DND-41 (cell line): Measurements from ENCODE around the gene NUP153.
A peak's percentile ranks its signal among the peaks of the same experiment; 100 is the strongest.

Experiments used
- ATAC-seq: fragments of 200-7000 bp; cut with Tn5 transposase; 3 replicates; pipeline ENCODE4 v1.9.1; 2021; ENCODE audit warnings: low read depth; ENCODE audit not compliant: insufficient read depth
- DNase-seq: peaks from one replicate; pipeline ENCODE4 v3.0.0-alpha.2; 2020
- H2AFZ ChIP-seq: 2 replicates; pipeline ENCODE4 v1.6.0; 2012; ENCODE audit warnings: low read depth, low read length
- H3K27ac ChIP-seq: 2 replicates; pipeline ENCODE4 v1.5.1; 2012; ENCODE audit warnings: low read length, inconsistent platforms
- H3K27me3 ChIP-seq: fragments of 200-600 bp; sonication (generic); 2 replicates; pipeline ENCODE4 v1.6.0; 2012; ENCODE audit warnings: low read length, mild to moderate bottlenecking, inconsistent platforms; ENCODE audit not compliant: insufficient read depth, poor library complexity
- H3K36me3 ChIP-seq: 2 replicates; pipeline ENCODE4 v1.5.1; 2012; ENCODE audit warnings: low read length, inconsistent platforms; ENCODE audit not compliant: insufficient read depth
- H3K4me1 ChIP-seq: 2 replicates; pipeline ENCODE4 v1.5.1; 2012; ENCODE audit warnings: mild to moderate bottlenecking, low read length; ENCODE audit not compliant: insufficient read depth
- H3K4me2 ChIP-seq: 2 replicates; pipeline ENCODE4 v1.6.0; 2012; ENCODE audit warnings: mild to moderate bottlenecking, moderate library complexity, low read length, inconsistent platforms; ENCODE audit not compliant: insufficient read depth
- H3K4me3 ChIP-seq, 2 experiments: fragments of 200-600 bp in 1 of 2; shearing (Covaris generic) in 1 of 2; 2 replicates each; pipeline ENCODE4 v1.5.1; 2012 to 2016; ENCODE audit warnings: inconsistent platforms in 2 of 2, low read length in 2 of 2, mild to moderate bottlenecking in 2 of 2, low read depth in 1 of 2, moderate library complexity in 1 of 2
- H3K79me2 ChIP-seq: 2 replicates; pipeline ENCODE4 v1.6.0; 2012; ENCODE audit warnings: low read length, inconsistent platforms; ENCODE audit not compliant: insufficient read depth
- H3K9ac ChIP-seq: 2 replicates; pipeline ENCODE4 v1.6.0; 2012; ENCODE audit warnings: low read depth, mild to moderate bottlenecking, inconsistent platforms, low read length, moderate library complexity
- H3K9me3 ChIP-seq: 2 replicates; pipeline ENCODE4 v1.5.1; 2012; ENCODE audit warnings: low read length, moderate library complexity, mild to moderate bottlenecking, inconsistent platforms; ENCODE audit not compliant: insufficient read depth, severe bottlenecking
- H4K20me1 ChIP-seq: 2 replicates; pipeline ENCODE4 v1.6.0; 2012; ENCODE audit warnings: low read length; ENCODE audit not compliant: insufficient read depth
- CTCF ChIP-seq: IDR thresholded peaks from 2 replicates; pipeline ENCODE4 v1.5.1; 2012; ENCODE audit warnings: borderline replicate concordance, low read length, moderate library complexity, mild to moderate bottlenecking; ENCODE audit not compliant: poor library complexity, severe bottlenecking; ENCODE audit errors: extremely low read depth
- EZH2 ChIP-seq: IDR thresholded peaks from 3 replicates; pipeline ENCODE4 v1.6.1; 2012; ENCODE audit warnings: borderline replicate concordance, low read depth, mild to moderate bottlenecking, moderate library complexity, low read length, inconsistent platforms; ENCODE audit not compliant: severe bottlenecking

The NUP153 gene

DNA sequence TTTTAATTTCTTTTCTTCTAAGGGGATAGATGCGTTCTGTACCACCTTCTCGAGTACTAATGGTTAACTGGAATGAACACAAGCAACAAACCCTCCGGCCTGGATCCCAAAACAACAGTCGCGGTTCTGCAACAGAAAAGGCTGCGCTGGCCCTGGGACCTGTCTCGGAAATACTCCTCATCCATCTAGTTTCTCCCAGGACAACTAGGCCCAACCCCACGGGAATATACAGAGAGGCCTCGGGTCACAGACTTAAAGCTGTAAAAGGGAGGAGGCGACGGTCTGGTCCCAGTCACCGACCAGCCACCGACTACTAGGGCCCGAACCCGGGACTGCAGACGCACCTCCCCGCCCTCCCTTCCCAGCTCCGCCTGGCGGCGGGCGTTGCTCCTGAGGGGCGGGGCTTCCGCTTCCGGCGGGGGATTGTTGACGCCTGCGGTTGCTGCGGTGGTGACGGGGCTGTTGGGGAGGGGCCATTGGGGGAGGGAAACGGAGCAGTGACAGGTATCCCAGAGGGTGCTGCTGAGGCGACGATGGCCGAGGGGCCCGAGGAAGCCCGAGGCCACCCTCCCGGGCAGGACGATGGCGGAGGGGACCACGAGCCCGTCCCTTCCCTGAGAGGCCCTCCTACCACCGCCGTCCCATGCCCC, 106.7 kb downstream of the NUP153 start, which contains the start of gene FAM8A1:
Gene FAM8A1, plus strand, starts transcription at position 426 of the 650 bp plus-strand sequence. Its CDS starts 108 bp downstream, at position 534.
- DNase-seq (peak; percentile 95), ATAC-seq (peak; percentile 83)
- H3K36me3 ChIP-seq, result peaks cover 4% of the 10 kb centered on the region; the same call in 1 of the 2 replicates
- H3K4me2 ChIP-seq, result peak within 1 kb of the TSS; percentile 89
- TF ChIP-seq EZH2, result no peak
- peak; percentile 51 for TF ChIP-seq CTCF
- peaks cover 4% of the 10 kb centered on the region; the same call in 1 of the 2 replicates for H4K20me1 ChIP-seq
- H3K9ac ChIP-seq, result peak within 1 kb of the TSS; percentile 90
- no peaks in the 10 kb centered on the region for H3K27me3 ChIP-seq
- H3K27ac ChIP-seq, result peak within 1 kb of the TSS; percentile 78
- H3K9me3 ChIP-seq, result no peaks in the 10 kb centered on the region
- peak within 1 kb of the TSS; percentile 97 for H2AFZ ChIP-seq
- H3K4me3 ChIP-seq, result peak within 1 kb of the TSS; percentile 67 to 73; a peak in 3 of 4 replicates
- H3K4me1 ChIP-seq, result peaks cover 28% of the 10 kb centered on the region
- H3K79me2 ChIP-seq, result peaks cover 4% of the 10 kb centered on the region; the same call in 1 of the 2 replicates

- TF ChIP-seq CTCF, result no peak
- no peak for TF ChIP-seq EZH2
- H3K9me3 ChIP-seq, result no peaks in the 10 kb centered on the region
- H3K4me2 ChIP-seq, result no peak overlapping the region
- H2AFZ ChIP-seq, result no peak overlapping the region
- H3K36me3 ChIP-seq, result no peaks in the 10 kb centered on the region
- peaks cover 14% of the 10 kb centered on the region for H3K4me1 ChIP-seq
- H3K79me2 ChIP-seq, result no peaks in the 10 kb centered on the region; the same call in 1 of the 2 replicates
- no peak overlapping the region for H3K4me3 ChIP-seq
- no peaks in the 10 kb centered on the region for H4K20me1 ChIP-seq
- no peak for DNase-seq
- H3K27ac ChIP-seq, result no peak overlapping the region
- H3K9ac ChIP-seq, result no peak overlapping the region
- no peaks in the 10 kb centered on the region for H3K27me3 ChIP-seq
- ATAC-seq, result no peak
These were observed 110.6 kb downstream of the NUP153 start for GRCh38 chr6:17596085-17596484.

DNA sequence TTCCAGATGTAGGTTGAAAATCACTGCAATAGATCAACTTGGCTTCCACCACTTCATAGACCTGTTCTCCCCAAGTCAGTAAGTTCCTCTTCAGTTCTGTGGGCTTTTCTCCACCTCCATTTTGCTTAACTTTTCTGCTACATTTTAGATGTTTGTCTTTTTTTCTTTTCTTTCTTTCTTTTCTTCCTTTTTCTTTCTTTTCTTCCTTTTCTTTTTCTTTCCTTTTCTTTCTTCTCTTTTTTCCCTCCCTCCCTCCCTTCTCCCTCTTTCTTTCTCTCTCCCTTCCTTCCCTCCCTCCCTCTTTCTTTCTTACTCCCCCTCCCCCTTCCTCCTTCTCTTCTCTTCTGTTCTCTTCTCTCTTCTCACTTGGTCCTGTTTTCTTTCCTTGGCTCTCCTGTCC, 113.5 kb downstream of the NUP153 start:
- H3K27ac ChIP-seq, result no peak overlapping the region
- no peak for ATAC-seq

More for the DNA sequence above, 113.5 kb downstream of the NUP153 start:
- Histone ChIP-seq H2AFZ (no peak overlapping the region), H3K4me3 (no peak overlapping the region), H3K27me3 (no peaks in the 10 kb centered on the region), H3K4me2 (no peak overlapping the region), H4K20me1 (no peaks in the 10 kb centered on the region), H3K9me3 (no peaks in the 10 kb centered on the region), H3K9ac (no peak overlapping the region), H3K36me3 (no peaks in the 10 kb centered on the region), H3K4me1 (peaks cover 14% of the 10 kb centered on the region), H3K79me2 (no peaks in the 10 kb centered on the region)
- DNase-seq, result no peak
- TF ChIP-seq EZH2, result no peak
- no peak for TF ChIP-seq CTCF
